ENCODE measurements around the gene GBA2.

The GBA2 gene

GRCh38 chr9:35748858-35749514 is at the start of gene GBA2, which contains the start of gene RGP1:
Gene GBA2 (minus strand): TSS chr9:35749228. CDS start chr9:35748704, 524 bp downstream.
Gene RGP1 (plus strand): TSS chr9:35749287. CDS start chr9:35749756, 469 bp downstream.
- peak; percentile 54 for DNase-seq (ENCODE audit: low spot score)

GRCh38 chr9:35797311-35798109 is 48.5 kb upstream of the GBA2 start:
- no peak for DNase-seq (ENCODE audit: low spot score)

- no peak for DNase-seq (ENCODE audit: low spot score)
Measured at GRCh38 chr9:35795695-35796094, 46.7 kb upstream of the GBA2 start.

GRCh38 chr9:35793461-35793860 is 44.4 kb upstream of the GBA2 start:
- no peak for DNase-seq (ENCODE audit: low spot score)

- DNase-seq (ENCODE audit: low spot score): no peak
Measured at GRCh38 chr9:35792826-35793225, 43.8 kb upstream of the GBA2 start.

GRCh38 chr9:35792024-35792813 is 43.2 kb upstream of the GBA2 start:
- no peak for DNase-seq (ENCODE audit: low spot score)

GRCh38 chr9:35791297-35791921 is 42.4 kb upstream of the GBA2 start, which contains the start of gene NPR2:
Gene NPR2 (plus strand): TSS chr9:35791591. CDS start chr9:35792409, 818 bp downstream.
- DNase-seq (ENCODE audit: low spot score): no peak

GRCh38 chr9:35790385-35791296 is 41.6 kb upstream of the GBA2 start:
- peak; percentile 91 for DNase-seq (ENCODE audit: low spot score)

GRCh38 chr9:35790025-35790384 is 41.0 kb upstream of the GBA2 start:
- DNase-seq (ENCODE audit: low spot score): no peak

GRCh38 chr9:35789541-35789940 is 40.5 kb upstream of the GBA2 start:
- DNase-seq (ENCODE audit: low spot score): no peak

GRCh38 chr9:35783418-35783817 is 34.4 kb upstream of the GBA2 start:
- no peak for DNase-seq (ENCODE audit: low spot score)

- DNase-seq (ENCODE audit: low spot score): no peak
Measured at GRCh38 chr9:35781066-35781465, 32.0 kb upstream of the GBA2 start.

GRCh38 chr9:35778496-35778895 is 29.5 kb upstream of the GBA2 start:
- no peak for DNase-seq (ENCODE audit: low spot score)

GRCh38 chr9:35776018-35776417 is 27.0 kb upstream of the GBA2 start:
- DNase-seq (ENCODE audit: low spot score): no peak

- DNase-seq (ENCODE audit: low spot score): no peak
Measured at GRCh38 chr9:35774907-35775635, 26.0 kb upstream of the GBA2 start.

GRCh38 chr9:35771943-35772342 is 22.9 kb upstream of the GBA2 start:
- DNase-seq (ENCODE audit: low spot score): no peak

GRCh38 chr9:35771534-35771933 is 22.5 kb upstream of the GBA2 start:
- peak; percentile 79 for DNase-seq (ENCODE audit: low spot score)

GRCh38 chr9:35771075-35771433 is 22.0 kb upstream of the GBA2 start:
- no peak for DNase-seq (ENCODE audit: low spot score)

- DNase-seq (ENCODE audit: low spot score): no peak
Measured at GRCh38 chr9:35769763-35770162, 20.7 kb upstream of the GBA2 start.

- DNase-seq (ENCODE audit: low spot score): no peak
Measured at GRCh38 chr9:35767458-35767857, 18.4 kb upstream of the GBA2 start.

Measured in COLO829 (cell line).